ENCODE measurements around the gene DKC1. TPM values are rescaled to one million over a fixed set of nuclear protein-coding genes. Genes with fewer than 3 reads are reported as not detected.

DKC1 gene
- total and polyA plus RNA-seq, 2 donors (not counting 3 experiments of a cell fraction or from before 2014, with no cell fraction given) = 28.6 to 69.1 TPM

- BruUV-seq (replicated peaks) = no TSS peak
- ChIA-PET POLR2A (no interaction called here), CTCF (interaction anchor here (0.9 to 4.3 kb wide), 3 partner anchors 19 to 120 kb away, joined by 3 to 49 read pairs (median 3); no protein-coding TSS in a partner anchor)
- Histone ChIP-seq H3K9me1 (replicated peaks; ENCODE audit: control insufficient read depth, extremely low read depth, insufficient read depth, low read length) (no peaks in the 10 kb centered on the region), H3K27me3 (ENCODE audit: control insufficient read depth in 2 of 2, insufficient read depth in 2 of 2, low read length in 2 of 2) (no peaks in the 10 kb centered on the region), H3K4me1 (ENCODE audit: control insufficient read depth, extremely low read depth, insufficient read depth, low read length) (peaks cover 30% of the 10 kb centered on the region), H3K36me3 (ENCODE audit: control insufficient read depth in 2 of 2, extremely low read depth in 1 of 2, insufficient read depth in 2 of 2, low read length in 2 of 2) (peaks cover 0 to 3% of the 10 kb centered on the region in 2 experiments), H3K4me3 (replicated peaks in 1 of 3; ENCODE audit: insufficient read depth in 1 of 3, low read depth in 1 of 3, low read length in 3 of 3) (no peak overlapping the region), H3K4me2 (ENCODE audit: insufficient read depth, low read length) (peak overlapping the region; percentile 21), H3K79me2 (ENCODE audit: control insufficient read depth, insufficient read depth, low read length) (no peaks in the 10 kb centered on the region), H3K9ac (replicated peaks; ENCODE audit: extremely low read depth, insufficient read depth, low read length) (peak overlapping the region; percentile 14), H3K27ac (ENCODE audit: insufficient read depth, low read depth, low read length) (peak overlapping the region; percentile 37), H3K9me3 (replicated peaks; ENCODE audit: control insufficient read depth, insufficient read depth, low read length) (no peaks in the 10 kb centered on the region), H4K20me1 (replicated peaks; ENCODE audit: control insufficient read depth, extremely low read depth, insufficient read depth, low read length) (no peaks in the 10 kb centered on the region), H2AFZ (ENCODE audit: low read depth, low read length) (no peak overlapping the region)
- FAIRE-seq = peak; percentile 93
- dilution Hi-C loops (cut with MboI; ENCODE audit: extremely low pct_ligation_motif_present, low sequenced_read_pairs) = no loop called here
- DNase-seq (ENCODE audit: low read depth, low spot score) = peak; percentile 57
- peak; percentile 42 for TF ChIP-seq FOS (IDR thresholded peaks at IDR 0.05; ENCODE audit: borderline replicate concordance, insufficient read depth, low read length)
- TF ChIP-seq JUN (IDR thresholded peaks at IDR 0.05; ENCODE audit: borderline replicate concordance, insufficient read depth, insufficient read length, low read depth) = peak; percentile 15
- TF ChIP-seq GATA2 (IDR thresholded peaks at IDR 0.05; ENCODE audit: insufficient read depth, insufficient read length, low read depth, low read length) = peak; percentile 82
- no peak for TF ChIP-seq CTCF (IDR thresholded peaks at IDR 0.05; ENCODE audit: extremely low read depth in 1 of 2, insufficient read depth in 1 of 2, low read depth in 1 of 2, low read length in 2 of 2)
- intact Hi-C loops (cut with micrococcal nuclease) = loop anchor here (1.0 to 2.0 kb wide), 2 partner anchors 9 to 16 kb away; no protein-coding TSS in a partner anchor
Observed at GRCh38 chrX:154719132-154719675, 43.5 kb upstream of the DKC1 start.

- Histone ChIP-seq H4K20me1 (replicated peaks; ENCODE audit: control insufficient read depth, extremely low read depth, insufficient read depth, low read length) (no peaks in the 10 kb centered on the region), H3K9ac (replicated peaks; ENCODE audit: extremely low read depth, insufficient read depth, low read length) (no peak overlapping the region), H3K4me3 (replicated peaks in 1 of 3; ENCODE audit: insufficient read depth in 1 of 3, low read depth in 1 of 3, low read length in 3 of 3) (no peak overlapping the region), H3K36me3 (ENCODE audit: control insufficient read depth in 2 of 2, extremely low read depth in 1 of 2, insufficient read depth in 2 of 2, low read length in 2 of 2) (peaks cover 0 to 3% of the 10 kb centered on the region in 2 experiments), H3K27ac (ENCODE audit: insufficient read depth, low read depth, low read length) (peak overlapping the region; percentile 37), H2AFZ (ENCODE audit: low read depth, low read length) (no peak overlapping the region), H3K9me3 (replicated peaks; ENCODE audit: control insufficient read depth, insufficient read depth, low read length) (no peaks in the 10 kb centered on the region), H3K9me1 (replicated peaks; ENCODE audit: control insufficient read depth, extremely low read depth, insufficient read depth, low read length) (no peaks in the 10 kb centered on the region), H3K4me2 (ENCODE audit: insufficient read depth, low read length) (no peak overlapping the region), H3K4me1 (ENCODE audit: control insufficient read depth, extremely low read depth, insufficient read depth, low read length) (peaks cover 30% of the 10 kb centered on the region), H3K27me3 (ENCODE audit: control insufficient read depth in 2 of 2, insufficient read depth in 2 of 2, low read length in 2 of 2) (no peaks in the 10 kb centered on the region), H3K79me2 (ENCODE audit: control insufficient read depth, insufficient read depth, low read length) (no peaks in the 10 kb centered on the region)
- BruUV-seq (replicated peaks) = no TSS peak
- intact Hi-C loops (cut with micrococcal nuclease) = no loop called here
- DNase-seq (ENCODE audit: low read depth, low spot score) (no peak), FAIRE-seq (no peak)
- dilution Hi-C loops (cut with MboI; ENCODE audit: extremely low pct_ligation_motif_present, low sequenced_read_pairs) = no loop called here
- ChIA-PET CTCF (interaction anchor here (0.7 to 4.3 kb wide), 3 partner anchors 12 to 28 kb away, joined by 3 to 49 read pairs (median 4); no protein-coding TSS in a partner anchor), POLR2A (no interaction called here)
- TF ChIP-seq MYC (IDR thresholded peaks at IDR 0.05; ENCODE audit: low read depth, low read length) = no peak
- TF ChIP-seq POLR2A (IDR thresholded peaks at IDR 0.05; ENCODE audit: low read depth, low read length) = no peak
- TF ChIP-seq EZH2 (IDR thresholded peaks at IDR 0.05; ENCODE audit: borderline replicate concordance, low read depth, low read length, severe bottlenecking) = no peak
- no peak for TF ChIP-seq JUN (IDR thresholded peaks at IDR 0.05; ENCODE audit: borderline replicate concordance, insufficient read depth, insufficient read length, low read depth)
- TF ChIP-seq POLR2AphosphoS5 (IDR thresholded peaks at IDR 0.05; ENCODE audit: insufficient read depth, low read depth, low read length) = no peak
- no peak for TF ChIP-seq FOS (IDR thresholded peaks at IDR 0.05; ENCODE audit: borderline replicate concordance, insufficient read depth, low read length)
- no peak for TF ChIP-seq GATA2 (IDR thresholded peaks at IDR 0.05; ENCODE audit: insufficient read depth, insufficient read length, low read depth, low read length)
- TF ChIP-seq MAX (IDR thresholded peaks at IDR 0.05; ENCODE audit: insufficient read depth, insufficient read length) = no peak
- no peak for TF ChIP-seq CTCF (IDR thresholded peaks at IDR 0.05; ENCODE audit: extremely low read depth in 1 of 2, insufficient read depth in 1 of 2, low read depth in 1 of 2, low read length in 2 of 2)
Observed at GRCh38 chrX:154720067-154720466, 42.6 kb upstream of the DKC1 start.

All from endothelial cell of umbilical vein (primary cell).